ENCODE data around the gene TNPO1.

Gene TNPO1

GRCh38 chr5:72888595-72888994, 72.1 kb downstream of the TNPO1 start:
- H2AFZ ChIP-seq (ENCODE audit: low read length): no peak overlapping the region
- H4K20me1 ChIP-seq (ENCODE audit: insufficient read depth, low read length): no peaks in the 10 kb centered on the region
- TF ChIP-seq EZH2 (optimal IDR thresholded peaks at IDR 0.05; ENCODE audit: low read depth, low read length): no peak
- TF ChIP-seq CTCF (IDR thresholded peaks at IDR 0.05; ENCODE audit: low read length): no peak
- TF ChIP-seq EZH2phosphoT487 (IDR thresholded peaks at IDR 0.05; ENCODE audit: low read length): no peak
- H3K4me3 ChIP-seq (ENCODE audit: low read length): no peak overlapping the region
- H3F3A ChIP-seq (ENCODE audit: insufficient read depth, low read length): no peaks in the 10 kb centered on the region
- no peak overlapping the region for H3K27ac ChIP-seq (ENCODE audit: low read length)
- H3K4me1 ChIP-seq (ENCODE audit: low read length): no peaks in the 10 kb centered on the region
- H3K9me3 ChIP-seq (replicated peaks; ENCODE audit: insufficient read depth, low read length): no peaks in the 10 kb centered on the region
- peaks cover 12% of the 10 kb centered on the region for H3K36me3 ChIP-seq (replicated peaks; ENCODE audit: insufficient read depth, low read length)
- no peak overlapping the region for H3K4me2 ChIP-seq (ENCODE audit: low read depth, low read length)
- H3K79me2 ChIP-seq (ENCODE audit: low read length): peaks cover 15% of the 10 kb centered on the region; the same call in 1 of the 2 replicates
- no peaks in the 10 kb centered on the region for H3K27me3 ChIP-seq (replicated peaks; ENCODE audit: insufficient read depth, low read length)
- no peaks in the 10 kb centered on the region for H3K9me2 ChIP-seq (replicated peaks; ENCODE audit: insufficient read depth, low read length)
- H3K9ac ChIP-seq (ENCODE audit: low read length): no peak overlapping the region
- no peak for DNase-seq

- H4K20me1 ChIP-seq (ENCODE audit: insufficient read depth, low read length): no peaks in the 10 kb centered on the region
- no peak overlapping the region for H3K4me2 ChIP-seq (ENCODE audit: low read depth, low read length)
- no peak overlapping the region for H3K27ac ChIP-seq (ENCODE audit: low read length)
- H2AFZ ChIP-seq (ENCODE audit: low read length): no peak overlapping the region
- TF ChIP-seq CTCF (IDR thresholded peaks at IDR 0.05; ENCODE audit: low read length) (no peak), EZH2phosphoT487 (IDR thresholded peaks at IDR 0.05; ENCODE audit: low read length) (no peak), EZH2 (optimal IDR thresholded peaks at IDR 0.05; ENCODE audit: low read depth, low read length) (no peak)
- H3K9me3 ChIP-seq (replicated peaks; ENCODE audit: insufficient read depth, low read length): no peaks in the 10 kb centered on the region
- H3K36me3 ChIP-seq (replicated peaks; ENCODE audit: insufficient read depth, low read length): peaks cover 8% of the 10 kb centered on the region
- no peaks in the 10 kb centered on the region for H3F3A ChIP-seq (ENCODE audit: insufficient read depth, low read length)
- no peaks in the 10 kb centered on the region for H3K27me3 ChIP-seq (replicated peaks; ENCODE audit: insufficient read depth, low read length)
- peaks cover 17% of the 10 kb centered on the region for H3K79me2 ChIP-seq (ENCODE audit: low read length)
- H3K4me3 ChIP-seq (ENCODE audit: low read length): no peak overlapping the region
- H3K9me2 ChIP-seq (replicated peaks; ENCODE audit: insufficient read depth, low read length): no peaks in the 10 kb centered on the region
- no peak for DNase-seq
- H3K9ac ChIP-seq (ENCODE audit: low read length): no peak overlapping the region
- no peaks in the 10 kb centered on the region for H3K4me1 ChIP-seq (ENCODE audit: low read length)
These were observed 72.9 kb downstream of the TNPO1 start for GRCh38 chr5:72889324-72889723.

- Histone ChIP-seq H3K9me3 (replicated peaks; ENCODE audit: insufficient read depth, low read length) (no peaks in the 10 kb centered on the region), H3F3A (ENCODE audit: insufficient read depth, low read length) (no peaks in the 10 kb centered on the region), H3K9me2 (replicated peaks; ENCODE audit: insufficient read depth, low read length) (no peaks in the 10 kb centered on the region), H3K4me3 (ENCODE audit: low read length) (no peak overlapping the region), H3K27me3 (replicated peaks; ENCODE audit: insufficient read depth, low read length) (no peaks in the 10 kb centered on the region), H3K4me1 (ENCODE audit: low read length) (no peaks in the 10 kb centered on the region), H4K20me1 (ENCODE audit: insufficient read depth, low read length) (no peaks in the 10 kb centered on the region), H3K4me2 (ENCODE audit: low read depth, low read length) (no peak overlapping the region), H3K9ac (ENCODE audit: low read length) (no peak overlapping the region), H3K36me3 (replicated peaks; ENCODE audit: insufficient read depth, low read length) (peaks cover 1% of the 10 kb centered on the region; the same call in 1 of the 2 replicates), H2AFZ (ENCODE audit: low read length) (no peak overlapping the region), H3K27ac (ENCODE audit: low read length) (no peak overlapping the region), H3K79me2 (ENCODE audit: low read length) (peaks cover 8% of the 10 kb centered on the region; the same call in 1 of the 2 replicates)
- DNase-seq: no peak
- TF ChIP-seq EZH2 (optimal IDR thresholded peaks at IDR 0.05; ENCODE audit: low read depth, low read length) (no peak), EZH2phosphoT487 (IDR thresholded peaks at IDR 0.05; ENCODE audit: low read length) (no peak), CTCF (IDR thresholded peaks at IDR 0.05; ENCODE audit: low read length) (no peak)
These were observed 76.4 kb downstream of the TNPO1 start for GRCh38 chr5:72892846-72893245.
